OCI-LY1 (cell line): Measurements from ENCODE around the gene GUCY1A2.

Experiments
- H2AFZ ChIP-seq: fragments of 200-600 bp; sonication (generic), shearing (Covaris generic); 2 replicates; pipeline ENCODE4 v1.6.0; 2014; ENCODE audit warnings: antibody characterized with exemption, mild to moderate bottlenecking, low read length
- H3F3A ChIP-seq: fragments of 200-600 bp; sonication (generic), shearing (Covaris generic); 2 replicates; pipeline ENCODE4 v1.6.0; 2014; ENCODE audit warnings: mild to moderate bottlenecking, antibody characterized with exemption, low read length, moderate library complexity; ENCODE audit not compliant: insufficient read depth
- H3K27ac ChIP-seq: fragments of 200-600 bp; sonication (generic); 2 replicates; pipeline ENCODE4 v1.5.1; 2014; ENCODE audit warnings: low read length, mixed run types, mild to moderate bottlenecking, low read depth; ENCODE audit not compliant: poor library complexity, severe bottlenecking
- H3K27me3 ChIP-seq: fragments of 200-600 bp; sonication (generic); 2 replicates; pipeline ENCODE4 v1.6.0; 2014; ENCODE audit warnings: antibody characterized with exemption, mild to moderate bottlenecking, low read length, moderate library complexity; ENCODE audit not compliant: insufficient read depth
- H3K36me3 ChIP-seq: fragments of 200-600 bp; sonication (generic); 2 replicates; pipeline ENCODE4 v1.6.1; 2014; ENCODE audit warnings: mild to moderate bottlenecking, antibody characterized with exemption, low read length, moderate library complexity, mixed read lengths; ENCODE audit not compliant: insufficient read depth
- H3K4me1 ChIP-seq: fragments of 200-600 bp; sonication (generic); 2 replicates; pipeline ENCODE4 v1.5.1; 2014; ENCODE audit warnings: mild to moderate bottlenecking, low read length, moderate library complexity; ENCODE audit not compliant: insufficient read depth, severe bottlenecking
- H3K4me2 ChIP-seq: fragments of 200-600 bp; sonication (generic), shearing (Covaris generic); 2 replicates; pipeline ENCODE4 v1.6.1; 2014; ENCODE audit warnings: low read length
- H3K4me3 ChIP-seq: fragments of 200-600 bp; sonication (generic); 2 replicates; pipeline ENCODE4 v1.5.1; 2014; ENCODE audit warnings: low read length, low read depth, mild to moderate bottlenecking, mixed read lengths; ENCODE audit not compliant: poor library complexity, severe bottlenecking
- H3K79me2 ChIP-seq: fragments of 200-600 bp; shearing (Covaris generic); 2 replicates; pipeline ENCODE4 v1.6.1; 2016; ENCODE audit warnings: mixed run types, low read length, mixed read lengths; ENCODE audit not compliant: insufficient read depth
- H3K9ac ChIP-seq: fragments of 200-600 bp; sonication (generic), shearing (Covaris generic); 2 replicates; pipeline ENCODE4 v1.6.1; 2014; ENCODE audit warnings: mild to moderate bottlenecking, low read length, mixed read lengths
- H3K9me2 ChIP-seq: fragments of 200-600 bp; sonication (generic), shearing (Covaris generic); 2 replicates; pipeline ENCODE4 v1.6.1; 2014; ENCODE audit warnings: low read depth, mild to moderate bottlenecking, low read length, mixed read lengths
- H3K9me3 ChIP-seq: fragments of 200-600 bp; shearing (Covaris generic); 2 replicates; pipeline ENCODE4 v1.6.1; 2014; ENCODE audit warnings: low read length, mixed read lengths
- H4K20me1 ChIP-seq: fragments of 200-600 bp; sonication (generic), shearing (Covaris generic); 2 replicates; pipeline ENCODE4 v1.6.0; 2016; ENCODE audit warnings: mild to moderate bottlenecking, low read length; ENCODE audit not compliant: insufficient read depth
- EZH2 ChIP-seq: fragments of 200-600 bp; sonication (generic), shearing (Covaris generic); IDR thresholded peaks from 2 replicates; pipeline ENCODE4 v1.8.0; 2017; ENCODE audit warnings: borderline replicate concordance, mixed run types, mild to moderate bottlenecking, antibody characterized with exemption, low read length, moderate library complexity, mixed read lengths
- TF ChIP-seq, protein P1 (sequence below): fragments of 200-600 bp; sonication (generic), shearing (Covaris generic); IDR thresholded peaks from 2 replicates; pipeline ENCODE4 v1.5.1; 2017; ENCODE audit warnings: mild to moderate bottlenecking, antibody characterized with exemption, low read length, moderate library complexity, mixed read lengths

The GUCY1A2 gene

DNA sequence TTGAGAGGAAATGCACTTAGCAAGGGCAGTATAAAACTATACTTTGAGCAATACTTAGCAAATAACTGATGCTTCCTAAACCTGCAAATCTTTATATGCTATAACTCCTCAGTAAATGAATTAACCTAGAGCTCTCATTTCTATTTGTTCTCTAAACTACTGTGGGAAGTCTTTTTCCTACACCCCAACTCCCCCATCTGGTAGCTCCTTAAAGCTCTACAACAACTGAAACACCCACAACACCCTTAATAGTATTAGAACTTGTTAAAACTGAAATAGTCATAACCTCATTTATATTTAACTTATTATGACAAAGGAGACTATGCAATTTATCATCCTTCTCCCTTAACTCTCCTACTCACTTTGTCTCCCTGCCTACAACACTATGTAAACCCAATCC lies 43.4 kb downstream of the GUCY1A2 start:
- no peaks in the 10 kb centered on the region for H4K20me1 ChIP-seq
- H3K27me3 ChIP-seq = no peaks in the 10 kb centered on the region
- no peak overlapping the region for H3K4me3 ChIP-seq
- TF ChIP-seq, protein P1, sequence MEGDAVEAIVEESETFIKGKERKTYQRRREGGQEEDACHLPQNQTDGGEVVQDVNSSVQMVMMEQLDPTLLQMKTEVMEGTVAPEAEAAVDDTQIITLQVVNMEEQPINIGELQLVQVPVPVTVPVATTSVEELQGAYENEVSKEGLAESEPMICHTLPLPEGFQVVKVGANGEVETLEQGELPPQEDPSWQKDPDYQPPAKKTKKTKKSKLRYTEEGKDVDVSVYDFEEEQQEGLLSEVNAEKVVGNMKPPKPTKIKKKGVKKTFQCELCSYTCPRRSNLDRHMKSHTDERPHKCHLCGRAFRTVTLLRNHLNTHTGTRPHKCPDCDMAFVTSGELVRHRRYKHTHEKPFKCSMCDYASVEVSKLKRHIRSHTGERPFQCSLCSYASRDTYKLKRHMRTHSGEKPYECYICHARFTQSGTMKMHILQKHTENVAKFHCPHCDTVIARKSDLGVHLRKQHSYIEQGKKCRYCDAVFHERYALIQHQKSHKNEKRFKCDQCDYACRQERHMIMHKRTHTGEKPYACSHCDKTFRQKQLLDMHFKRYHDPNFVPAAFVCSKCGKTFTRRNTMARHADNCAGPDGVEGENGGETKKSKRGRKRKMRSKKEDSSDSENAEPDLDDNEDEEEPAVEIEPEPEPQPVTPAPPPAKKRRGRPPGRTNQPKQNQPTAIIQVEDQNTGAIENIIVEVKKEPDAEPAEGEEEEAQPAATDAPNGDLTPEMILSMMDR = no peak
- TF ChIP-seq EZH2 = no peak
- H3K4me1 ChIP-seq = no peaks in the 10 kb centered on the region
- H3K27ac ChIP-seq = no peak overlapping the region
- H3K79me2 ChIP-seq = no peaks in the 10 kb centered on the region
- H3F3A ChIP-seq = no peaks in the 10 kb centered on the region
- H3K36me3 ChIP-seq = no peaks in the 10 kb centered on the region
- no peaks in the 10 kb centered on the region for H3K9me2 ChIP-seq
- no peak overlapping the region for H2AFZ ChIP-seq
- H3K4me2 ChIP-seq = no peak overlapping the region
- H3K9me3 ChIP-seq = no peaks in the 10 kb centered on the region
- H3K9ac ChIP-seq = no peak overlapping the region

DNA sequence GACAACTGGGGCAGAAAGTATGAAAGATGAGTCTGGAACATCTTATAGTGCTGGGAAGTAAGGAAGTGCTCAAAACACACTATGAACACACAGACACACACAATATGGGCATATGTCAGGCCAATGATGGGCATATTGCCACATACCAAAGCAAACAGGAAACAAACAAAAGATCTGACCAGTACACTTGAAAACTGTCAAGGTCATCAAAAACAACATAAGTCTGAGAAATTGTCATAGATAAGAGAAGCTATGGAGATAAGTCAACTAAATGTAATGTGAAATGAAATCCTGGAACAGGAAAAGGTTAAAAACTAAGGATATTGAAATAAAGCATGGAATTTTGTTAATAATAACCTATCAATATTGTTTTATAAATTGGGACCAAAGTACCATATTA lies 46.4 kb downstream of the GUCY1A2 start:
- H4K20me1 ChIP-seq = no peaks in the 10 kb centered on the region
- H3K27me3 ChIP-seq = no peaks in the 10 kb centered on the region
- H3K9me3 ChIP-seq = no peaks in the 10 kb centered on the region
- H3K36me3 ChIP-seq = no peaks in the 10 kb centered on the region
- no peaks in the 10 kb centered on the region for H3K79me2 ChIP-seq
- H3K4me2 ChIP-seq = no peak overlapping the region
- H3K9ac ChIP-seq = no peak overlapping the region
- H3K4me1 ChIP-seq = no peaks in the 10 kb centered on the region
- no peak for TF ChIP-seq EZH2
- TF ChIP-seq, protein P1 = no peak
- no peaks in the 10 kb centered on the region for H3F3A ChIP-seq
- no peak overlapping the region for H3K27ac ChIP-seq
- no peak overlapping the region for H2AFZ ChIP-seq
- H3K9me2 ChIP-seq = no peaks in the 10 kb centered on the region
- H3K4me3 ChIP-seq = no peak overlapping the region

DNA sequence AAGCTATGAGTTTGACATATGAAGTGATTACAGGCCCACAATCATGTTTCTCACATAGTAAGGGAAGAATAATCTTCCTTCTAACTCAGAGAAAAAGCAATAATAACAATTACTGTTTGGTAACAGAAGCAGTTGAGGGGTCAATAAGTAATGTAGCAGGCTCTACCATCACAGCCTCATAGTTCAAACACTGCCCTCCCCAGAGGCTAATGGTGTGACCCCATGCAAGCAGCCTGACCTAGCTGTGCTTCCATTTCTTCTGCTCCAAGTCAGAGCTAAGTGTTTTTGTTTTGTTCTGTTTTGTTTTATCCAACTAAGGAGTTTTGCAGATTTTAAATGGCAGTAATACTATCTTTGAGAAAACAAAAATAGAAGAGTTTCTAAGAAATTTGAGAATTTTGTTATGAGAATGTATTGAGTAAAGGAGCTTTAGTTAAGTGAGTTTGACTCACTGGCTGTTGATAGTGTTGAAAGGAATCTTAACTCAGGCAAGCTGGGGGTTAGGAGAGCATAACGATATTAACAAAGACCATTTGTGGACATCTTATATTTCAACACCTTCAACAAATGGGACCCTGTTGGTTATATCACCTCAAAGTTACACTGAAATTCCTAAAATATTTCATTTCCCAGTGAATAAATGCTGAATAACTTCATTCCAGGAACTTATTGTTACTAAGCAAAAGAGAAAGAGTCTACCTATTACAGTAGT lies 48.5 kb downstream of the GUCY1A2 start:
- Histone ChIP-seq H3K9ac (no peak overlapping the region), H4K20me1 (no peaks in the 10 kb centered on the region), H3K27me3 (no peaks in the 10 kb centered on the region), H3K79me2 (no peaks in the 10 kb centered on the region), H3K4me1 (no peaks in the 10 kb centered on the region), H3K27ac (no peak overlapping the region), H3K9me3 (no peaks in the 10 kb centered on the region), H3K36me3 (no peaks in the 10 kb centered on the region), H3K4me3 (no peak overlapping the region), H2AFZ (no peak overlapping the region), H3K4me2 (no peak overlapping the region), H3K9me2 (no peaks in the 10 kb centered on the region), H3F3A (no peaks in the 10 kb centered on the region)
- TF ChIP-seq, protein P1 = no peak
- TF ChIP-seq EZH2 = no peak
